GM18526 (cell line): Measurements from ENCODE around the gene CCDC15.

Experiments
- POLR2A ChIP-seq: IDR thresholded peaks from 3 replicates; pipeline ENCODE4 v1.6.1; 2011; ENCODE audit not compliant: insufficient read length; ENCODE audit errors: extremely low read depth

The CCDC15 gene

DNA sequence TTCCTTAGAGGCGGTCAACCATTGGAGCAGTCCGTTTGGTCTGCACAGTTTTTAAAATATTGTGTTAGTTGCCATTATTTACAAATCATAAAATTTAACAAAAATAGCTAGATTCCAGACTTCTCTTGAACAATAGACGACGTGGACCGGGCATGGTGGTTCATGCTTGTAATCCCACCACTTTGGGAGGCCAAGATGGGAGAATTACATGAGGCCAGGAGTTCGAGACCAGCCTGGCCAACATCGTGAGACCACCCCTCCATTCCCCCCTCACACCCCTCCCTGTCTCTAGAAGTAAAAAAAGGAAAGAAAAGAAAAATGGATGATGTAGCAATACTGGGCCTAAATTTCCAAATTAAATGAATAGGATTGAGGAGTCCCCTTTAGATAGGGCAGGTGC is 110.1 kb downstream of the CCDC15 start:
- no peak for TF ChIP-seq POLR2A

DNA sequence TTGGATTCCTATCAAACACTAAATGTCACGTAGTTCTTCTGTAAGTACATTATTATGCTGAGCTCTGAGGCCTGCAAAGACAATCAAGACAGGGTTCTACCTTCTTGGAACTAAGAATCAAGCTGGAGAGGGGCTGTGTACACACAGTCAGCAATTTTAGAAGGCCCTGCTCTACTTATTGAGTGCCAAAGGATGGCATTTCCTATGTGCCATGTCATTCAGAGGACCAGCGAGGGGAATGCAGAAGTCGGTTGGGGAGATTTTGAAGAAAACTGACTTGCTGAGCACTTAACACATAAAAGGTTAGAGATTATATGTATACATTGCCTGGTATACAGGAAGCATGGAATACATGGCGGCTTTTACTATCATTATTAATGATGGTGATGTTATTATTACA is 114.4 kb downstream of the CCDC15 start:
- no peak for TF ChIP-seq POLR2A

DNA sequence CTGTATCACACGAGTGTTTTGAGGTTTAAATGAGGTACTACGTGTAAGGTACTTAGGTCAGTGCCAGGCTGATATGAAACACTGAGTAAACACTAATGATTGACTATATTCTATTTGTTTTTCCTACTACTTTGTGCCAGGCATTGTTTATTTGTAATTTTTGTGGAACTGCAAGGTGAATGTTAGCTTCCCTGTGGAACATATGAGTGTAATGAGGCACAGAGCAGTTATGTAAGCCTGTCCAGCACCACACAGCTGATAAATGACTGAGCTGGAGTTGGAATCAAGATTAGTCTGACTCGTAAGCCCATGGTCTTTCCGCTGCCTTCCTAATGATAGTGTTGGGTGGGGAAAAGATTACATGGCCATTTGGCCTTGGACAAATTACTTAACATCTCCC is 115.0 kb downstream of the CCDC15 start:
- no peak for TF ChIP-seq POLR2A

DNA sequence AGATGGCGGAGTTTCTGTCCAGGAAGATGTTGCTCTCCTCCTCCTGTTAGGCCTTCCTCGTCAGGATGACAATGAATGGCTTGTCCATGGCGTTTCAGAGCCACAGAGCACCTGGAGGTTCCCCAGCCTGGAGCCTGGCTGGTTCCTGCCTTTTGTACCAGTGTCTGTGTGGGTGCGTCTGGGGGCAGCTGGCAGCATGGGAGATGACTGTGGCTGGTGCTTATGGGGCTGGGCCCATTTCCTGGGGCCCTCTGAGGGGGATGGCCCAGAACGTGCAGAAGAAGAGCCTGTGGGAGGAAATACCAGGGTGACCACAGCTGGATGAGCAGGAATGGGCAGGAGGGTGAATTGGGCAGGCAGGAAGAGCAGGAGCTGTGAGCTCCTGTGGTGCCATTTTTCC is 115.8 kb downstream of the CCDC15 start:
- peak; percentile 24 for TF ChIP-seq POLR2A

DNA sequence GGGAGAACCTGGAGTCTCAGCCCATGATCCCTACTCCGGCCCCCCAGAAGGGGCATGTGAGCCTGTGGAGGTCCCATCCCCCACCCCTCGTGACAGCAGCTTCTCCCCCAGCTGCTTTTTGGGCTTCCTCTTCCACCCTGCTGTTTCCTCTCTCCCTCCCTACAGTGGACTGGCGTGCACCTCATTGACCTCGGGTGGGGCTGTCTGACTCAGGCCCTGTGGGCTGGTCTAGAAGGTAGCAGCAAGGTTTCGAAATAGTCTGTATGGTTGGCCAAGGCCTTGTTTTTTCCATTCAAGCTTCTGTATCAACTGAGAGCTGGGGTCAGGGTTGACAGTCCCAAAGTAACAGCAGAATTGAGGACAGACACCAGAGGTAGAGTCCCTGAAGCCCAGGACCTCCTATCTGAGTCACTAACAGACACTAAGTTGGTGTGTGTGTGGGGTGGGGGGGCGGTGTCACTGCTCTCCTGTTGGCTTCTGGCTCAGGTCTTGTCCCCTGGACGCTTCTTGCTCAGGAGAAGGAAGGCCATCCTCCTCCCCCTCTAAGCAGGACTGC is 116.8 kb downstream of the CCDC15 start:
- TF ChIP-seq POLR2A, result peak; percentile 42

DNA sequence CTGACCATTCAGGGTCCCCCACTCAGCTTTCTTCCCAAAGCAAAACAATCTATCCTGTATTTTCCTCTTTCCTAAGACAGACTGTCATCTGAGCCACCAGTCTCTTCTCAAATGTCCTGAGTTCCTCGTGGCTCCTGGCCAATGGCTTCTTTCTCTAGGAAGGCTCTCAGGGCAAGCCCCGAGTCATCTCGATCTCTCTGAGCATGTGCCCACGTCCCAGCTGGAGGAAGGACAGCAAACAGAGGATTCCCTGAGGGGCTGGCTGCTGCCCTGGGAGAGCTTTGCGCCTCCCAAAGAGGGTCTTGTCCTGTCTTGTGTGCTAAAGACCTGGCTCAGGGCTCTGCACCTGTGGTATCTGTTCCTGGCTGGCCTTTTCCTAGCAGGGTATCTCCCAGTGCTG is 117.4 kb downstream of the CCDC15 start:
- TF ChIP-seq POLR2A, result no peak

DNA sequence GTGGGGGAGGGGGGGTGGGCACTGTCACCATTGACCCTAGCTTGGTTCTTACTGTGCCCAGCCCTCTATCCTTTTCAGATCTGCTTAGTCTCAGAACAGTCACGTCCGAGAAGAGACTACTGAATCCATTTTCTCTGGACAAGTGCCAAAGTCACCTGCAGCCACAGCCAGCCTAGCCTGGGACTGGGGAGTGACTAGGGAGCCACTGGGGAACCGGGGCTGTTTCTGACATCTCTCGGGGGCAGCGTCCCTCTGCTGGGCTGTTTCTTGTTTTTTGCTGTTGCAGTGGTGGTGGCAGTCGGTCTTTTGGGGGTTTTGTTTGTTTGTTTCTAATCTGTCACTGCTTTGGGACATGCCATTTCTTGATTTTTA is 117.8 kb downstream of the CCDC15 start:
- TF ChIP-seq POLR2A, result no peak

DNA sequence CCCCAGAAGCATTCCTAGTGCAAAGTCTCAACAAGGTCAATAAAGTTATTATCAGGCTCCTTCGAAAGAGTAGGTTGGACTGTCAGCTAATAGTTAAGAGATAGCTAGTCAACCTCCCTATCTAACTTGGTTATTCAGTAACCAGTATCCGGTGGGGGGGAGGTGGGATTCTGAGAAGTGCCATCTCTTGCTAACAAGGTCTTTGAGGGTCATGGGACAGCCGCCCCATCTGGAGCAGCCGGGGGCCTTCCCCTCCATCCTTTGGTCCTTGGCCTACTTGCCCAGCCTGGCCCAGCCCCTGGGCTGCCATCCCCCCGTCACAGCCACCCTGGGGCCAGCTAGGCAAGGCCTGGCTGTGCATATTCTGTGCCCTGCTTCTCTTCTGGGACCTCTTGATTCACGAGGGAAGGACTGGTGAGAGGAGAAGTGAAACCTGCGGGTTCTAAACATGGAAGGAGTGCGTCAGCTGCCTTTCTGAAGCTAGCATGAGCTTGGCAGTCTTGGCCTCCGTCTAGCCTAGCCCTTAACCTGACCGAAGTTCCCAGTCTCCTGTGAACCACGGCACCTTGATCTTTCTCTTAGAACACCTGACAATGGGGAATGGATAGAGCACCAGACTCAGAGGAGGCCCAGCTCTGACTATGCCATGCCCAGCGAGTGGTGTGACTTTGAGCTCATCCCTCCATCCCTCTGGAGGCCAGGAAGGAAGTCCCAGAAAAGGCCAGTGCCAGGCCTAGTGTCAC is 118.4 kb downstream of the CCDC15 start:
- no peak for TF ChIP-seq POLR2A

DNA sequence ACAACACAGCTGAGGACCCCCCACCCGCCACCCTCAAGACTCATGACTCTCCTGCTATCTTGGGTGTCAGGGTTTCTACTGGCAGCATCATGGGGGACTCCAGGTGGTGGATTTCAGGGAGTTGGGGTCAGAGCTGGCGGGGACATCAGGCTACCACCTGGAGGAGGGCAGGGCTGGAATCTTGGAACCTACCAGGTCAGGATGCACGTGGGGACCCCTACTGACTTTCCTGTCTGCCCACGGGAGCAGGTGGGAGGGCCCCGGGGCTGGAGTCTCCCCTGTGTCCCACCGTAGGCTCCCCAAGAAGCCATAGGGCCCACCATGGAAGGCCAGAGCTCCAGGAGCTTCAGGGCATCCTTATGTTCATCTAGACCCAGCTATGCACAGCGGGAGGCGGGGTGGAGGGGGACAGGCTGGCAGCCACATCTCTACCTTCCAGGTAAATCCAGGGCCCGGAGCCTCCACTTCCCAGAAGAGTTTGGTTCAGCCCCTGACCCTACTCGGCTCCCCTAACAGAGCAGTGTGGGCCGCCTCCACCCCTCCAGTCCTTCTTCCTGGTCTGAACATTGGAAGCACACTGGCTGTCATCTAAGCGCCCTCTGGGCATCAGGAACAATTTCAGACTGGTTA is 119.1 kb downstream of the CCDC15 start:
- no peak for TF ChIP-seq POLR2A

DNA sequence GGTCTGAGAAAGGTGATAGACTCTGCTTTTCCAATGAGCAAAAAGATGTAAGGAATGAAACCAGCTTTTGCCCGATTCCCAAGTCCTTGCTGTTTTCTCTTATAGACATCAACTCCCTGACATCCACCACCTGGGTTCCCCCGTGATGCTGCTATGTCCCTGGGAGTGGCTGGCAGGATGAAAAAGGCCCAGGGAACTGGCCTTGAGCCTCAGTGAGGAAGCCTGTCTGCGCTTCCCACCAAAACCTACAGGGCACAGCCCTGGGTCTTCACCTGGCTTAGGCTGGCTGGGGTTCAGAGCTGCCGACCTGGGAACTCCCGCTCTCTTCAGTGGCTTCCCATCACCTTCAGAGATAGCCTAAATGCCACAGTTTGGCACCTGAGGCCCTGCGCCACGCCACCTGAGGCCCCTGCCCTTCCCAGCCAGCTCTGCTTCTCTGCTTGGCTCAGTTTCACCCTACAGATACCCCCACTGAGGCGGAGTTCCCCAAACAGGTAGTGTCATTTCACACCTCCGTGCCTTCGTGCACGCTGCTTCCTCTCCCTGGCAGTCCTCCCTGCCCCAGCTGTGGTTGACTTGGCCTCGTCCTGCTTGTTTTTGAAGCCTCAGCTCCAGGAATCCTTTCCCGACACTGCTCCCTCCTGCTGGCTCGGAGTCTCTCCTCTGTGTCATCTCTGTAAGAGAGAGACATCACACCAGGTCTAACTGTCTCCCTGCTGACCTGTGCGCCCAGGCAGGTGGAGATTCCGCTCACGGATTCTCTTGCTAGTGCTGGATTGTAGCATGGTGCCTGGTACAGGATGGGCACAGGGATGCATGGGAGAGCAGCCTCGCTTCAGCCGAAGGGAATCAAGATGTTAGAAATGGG is 119.8 kb downstream of the CCDC15 start:
- TF ChIP-seq POLR2A, result no peak

DNA sequence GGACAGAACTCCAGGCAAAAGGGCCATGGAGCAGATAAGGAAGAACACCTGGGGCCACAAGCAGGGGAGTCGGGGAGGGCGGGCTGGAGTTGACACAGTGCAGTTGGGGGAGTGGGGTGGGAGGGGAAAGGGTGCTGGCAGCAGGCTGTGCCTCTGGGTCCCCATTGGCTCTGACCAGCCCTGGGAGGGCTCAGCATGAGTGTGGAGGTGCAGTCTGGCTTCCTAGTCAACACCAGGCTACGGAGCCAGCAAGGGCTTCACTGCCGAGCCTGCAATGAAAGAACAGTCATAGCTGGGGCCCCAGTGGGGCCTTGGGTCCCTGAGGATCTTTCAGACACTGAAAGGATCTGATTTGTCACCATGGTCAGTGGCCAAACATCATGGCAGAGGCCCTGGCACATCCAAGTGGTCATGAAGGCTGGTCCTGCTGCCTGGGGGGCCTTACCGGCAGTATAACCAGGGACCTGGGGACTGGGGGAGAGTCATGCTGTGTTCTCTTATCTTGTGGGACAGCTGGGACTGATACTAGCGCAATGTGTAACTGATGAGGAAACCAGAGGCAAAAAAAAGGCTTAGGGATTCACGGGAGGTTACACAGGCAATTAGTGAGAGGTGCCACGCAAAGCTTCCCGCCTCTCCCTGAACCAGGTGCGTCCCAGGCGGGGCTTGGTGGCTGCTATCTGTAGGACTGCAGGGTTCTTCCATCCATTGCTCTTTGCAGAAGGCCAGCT is 120.7 kb downstream of the CCDC15 start:
- TF ChIP-seq POLR2A, result no peak

DNA sequence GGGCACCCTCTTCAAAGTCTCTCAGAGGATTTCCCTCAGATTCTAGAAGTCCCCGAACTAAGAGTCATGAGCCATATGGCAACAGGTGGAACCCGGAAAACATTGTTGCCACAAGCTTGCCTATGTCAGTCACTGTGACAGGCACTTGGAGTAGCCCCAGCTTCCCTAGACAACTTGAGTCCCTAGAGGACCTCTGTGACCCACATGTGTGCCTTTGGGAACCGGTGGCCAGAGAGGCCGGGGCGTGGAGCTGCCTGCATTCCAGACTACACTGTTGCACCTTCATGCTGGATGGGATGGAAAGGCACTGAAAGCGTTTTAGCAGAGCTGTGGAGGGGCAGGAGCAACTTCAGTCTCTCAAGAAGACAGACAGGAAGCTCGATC is 121.2 kb downstream of the CCDC15 start:
- TF ChIP-seq POLR2A, result no peak

DNA sequence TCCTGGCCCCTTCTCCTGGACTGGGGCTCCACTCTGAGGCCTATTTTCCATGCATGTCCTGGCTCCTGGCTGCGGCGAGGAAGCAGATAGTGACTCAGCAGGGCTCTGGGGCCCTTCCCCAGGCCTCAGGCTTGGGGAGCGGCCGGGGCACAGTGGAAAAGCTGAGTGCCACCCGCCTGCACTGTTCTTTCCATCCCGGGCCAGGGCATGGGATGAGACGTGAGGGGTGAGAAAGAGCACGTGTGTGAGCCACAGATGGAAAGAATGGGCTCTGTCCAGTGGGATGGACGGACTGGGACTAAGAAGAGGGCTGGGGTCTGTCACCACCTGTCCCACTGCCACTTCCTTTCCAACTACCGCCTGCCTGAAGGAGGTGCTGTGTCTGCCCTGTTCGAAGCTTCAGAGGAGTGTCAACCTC is 121.9 kb downstream of the CCDC15 start:
- no peak for TF ChIP-seq POLR2A

DNA sequence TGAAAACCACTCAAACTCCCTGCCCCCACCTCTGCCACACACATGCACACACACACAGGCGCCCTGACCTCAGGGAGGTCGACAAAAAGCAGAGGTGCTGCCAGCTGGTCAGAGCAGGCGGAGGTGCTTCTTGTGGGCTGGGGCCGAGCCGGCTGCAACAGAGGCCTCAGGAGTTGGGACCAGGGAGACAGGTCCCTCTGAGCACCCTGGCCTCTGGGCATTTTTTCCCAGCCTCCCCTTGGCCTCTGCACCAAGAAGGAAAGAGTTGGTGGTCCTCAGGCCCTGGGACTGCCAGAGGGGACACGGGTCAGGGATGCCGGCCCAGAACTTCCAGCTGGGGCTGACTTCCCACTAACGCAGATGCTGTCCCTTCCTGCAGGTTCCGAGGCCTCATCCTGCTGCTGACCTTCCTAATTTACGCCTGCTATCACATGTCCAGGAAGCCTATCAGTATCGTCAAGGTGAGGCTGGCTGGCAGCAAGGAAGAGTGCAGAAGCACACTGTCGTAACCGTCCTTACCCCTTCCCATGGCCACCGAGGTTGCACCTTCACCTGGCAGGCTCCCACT is 122.5 kb downstream of the CCDC15 start:
- no peak for TF ChIP-seq POLR2A

DNA sequence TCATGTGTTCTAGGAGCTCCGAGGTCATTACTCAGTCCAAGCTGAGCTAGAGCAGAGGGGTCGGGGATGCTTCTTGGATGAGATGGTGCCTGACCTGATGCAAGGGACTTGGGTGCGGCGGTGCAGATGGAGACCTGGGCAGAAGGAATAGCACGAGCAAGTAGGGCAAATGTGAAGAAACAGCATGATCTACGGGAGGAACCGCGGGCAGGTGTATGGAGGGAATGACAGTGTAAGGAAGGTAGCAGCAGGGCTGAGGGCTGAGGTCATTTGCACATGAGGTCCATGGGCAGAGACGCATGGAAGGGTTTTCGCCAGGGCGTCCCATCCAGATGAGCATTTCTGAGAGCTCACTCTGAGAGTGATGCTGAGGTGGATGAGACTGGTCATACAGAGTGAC is 124.0 kb downstream of the CCDC15 start:
- TF ChIP-seq POLR2A, result no peak
